Measurements from ENCODE around the gene VSTM2L.

Gene VSTM2L

GRCh38 chr20:37920270-37920669 is 17.3 kb downstream of the VSTM2L start:
- DNase-seq (ENCODE audit: low spot score): no peak

GRCh38 chr20:37920679-37921322 is 17.9 kb downstream of the VSTM2L start:
- no peak for DNase-seq (ENCODE audit: low spot score)

- no peak for DNase-seq (ENCODE audit: low spot score)
These were observed 18.5 kb downstream of the VSTM2L start for GRCh38 chr20:37921341-37921929.

- DNase-seq (ENCODE audit: low spot score): no peak
These were observed 19.1 kb downstream of the VSTM2L start for GRCh38 chr20:37922016-37922415.

- DNase-seq (ENCODE audit: low spot score): no peak
These were observed 22.6 kb downstream of the VSTM2L start for GRCh38 chr20:37925265-37926165.

GRCh38 chr20:37926612-37927011 is 23.7 kb downstream of the VSTM2L start:
- DNase-seq (ENCODE audit: low spot score): no peak

GRCh38 chr20:37927410-37928095 is 24.6 kb downstream of the VSTM2L start:
- DNase-seq (ENCODE audit: low spot score): no peak

- DNase-seq (ENCODE audit: low spot score): no peak
These were observed 26.2 kb downstream of the VSTM2L start for GRCh38 chr20:37928996-37929682.

- DNase-seq (ENCODE audit: low spot score): no peak
These were observed 26.7 kb downstream of the VSTM2L start for GRCh38 chr20:37929683-37930014.

GRCh38 chr20:37931153-37931922 is 28.4 kb downstream of the VSTM2L start:
- no peak for DNase-seq (ENCODE audit: low spot score)

GRCh38 chr20:37932074-37932473 is 29.1 kb downstream of the VSTM2L start:
- no peak for DNase-seq (ENCODE audit: low spot score)

- DNase-seq (ENCODE audit: low spot score): no peak
These were observed 30.0 kb downstream of the VSTM2L start for GRCh38 chr20:37932919-37933318.

GRCh38 chr20:37933786-37934633 is 31.1 kb downstream of the VSTM2L start:
- no peak for DNase-seq (ENCODE audit: low spot score)

GRCh38 chr20:37934634-37935375 is 31.9 kb downstream of the VSTM2L start:
- DNase-seq (ENCODE audit: low spot score): no peak

- DNase-seq (ENCODE audit: low spot score): no peak
These were observed 32.5 kb downstream of the VSTM2L start for GRCh38 chr20:37935435-37935834.

- DNase-seq (ENCODE audit: low spot score): no peak
These were observed 33.1 kb downstream of the VSTM2L start for GRCh38 chr20:37936041-37936440.

GRCh38 chr20:37936451-37936850 is 33.5 kb downstream of the VSTM2L start:
- DNase-seq (ENCODE audit: low spot score): no peak

- no peak for DNase-seq (ENCODE audit: low spot score)
These were observed 34.8 kb downstream of the VSTM2L start for GRCh38 chr20:37937686-37938085.

GRCh38 chr20:37938181-37938750 is 35.3 kb downstream of the VSTM2L start:
- DNase-seq (ENCODE audit: low spot score): no peak

All from CD4-positive, alpha-beta T cell treated with Interleukin-15 for 4 hours (primary cell).